ENCODE data around the gene ABI3BP.

Gene ABI3BP

GRCh38 chr3:100830931-100831330 lies 162.3 kb downstream of the ABI3BP start:
- no peak for TF ChIP-seq EZH2 (IDR thresholded peaks at IDR 0.05; ENCODE audit: borderline replicate concordance, low read length)
- no peak for TF ChIP-seq CTCF (IDR thresholded peaks at IDR 0.05; ENCODE audit: low read length)
- Histone ChIP-seq H3K9me3 (ENCODE audit: low read length) (no peaks in the 10 kb centered on the region), H3K27ac (ENCODE audit: low read depth, low read length, poor library complexity, severe bottlenecking) (no peak overlapping the region), H4K20me1 (ENCODE audit: insufficient read depth, low read length) (no peaks in the 10 kb centered on the region), H3K27me3 (ENCODE audit: insufficient read depth, low read length) (no peaks in the 10 kb centered on the region), H2AFZ (ENCODE audit: low read length) (no peak overlapping the region), H3K4me1 (ENCODE audit: insufficient read depth, low read length, severe bottlenecking) (no peaks in the 10 kb centered on the region), H3K9ac (ENCODE audit: low read length) (no peak overlapping the region), H3K36me3 (ENCODE audit: insufficient read depth, low read length) (no peaks in the 10 kb centered on the region), H3K79me2 (ENCODE audit: insufficient read depth, low read length) (no peaks in the 10 kb centered on the region), H3K4me2 (ENCODE audit: low read length) (no peak overlapping the region), H3K4me3 (ENCODE audit: low read depth, low read length, poor library complexity, severe bottlenecking) (no peak overlapping the region), H3F3A (ENCODE audit: insufficient read depth, low read length) (no peaks in the 10 kb centered on the region), H3K9me2 (ENCODE audit: low read depth, low read length) (no peaks in the 10 kb centered on the region)

GRCh38 chr3:100825574-100825973 lies 167.6 kb downstream of the ABI3BP start:
- Histone ChIP-seq H3K4me1 (ENCODE audit: insufficient read depth, low read length, severe bottlenecking) (no peaks in the 10 kb centered on the region), H3K9ac (ENCODE audit: low read length) (no peak overlapping the region), H3K4me2 (ENCODE audit: low read length) (no peak overlapping the region), H3K4me3 (ENCODE audit: low read depth, low read length, poor library complexity, severe bottlenecking) (no peak overlapping the region), H3K36me3 (ENCODE audit: insufficient read depth, low read length) (no peaks in the 10 kb centered on the region), H3K27ac (ENCODE audit: low read depth, low read length, poor library complexity, severe bottlenecking) (no peak overlapping the region), H3K9me3 (ENCODE audit: low read length) (no peaks in the 10 kb centered on the region), H3K9me2 (ENCODE audit: low read depth, low read length) (no peaks in the 10 kb centered on the region), H3K79me2 (ENCODE audit: insufficient read depth, low read length) (no peaks in the 10 kb centered on the region), H3K27me3 (ENCODE audit: insufficient read depth, low read length) (no peaks in the 10 kb centered on the region), H3F3A (ENCODE audit: insufficient read depth, low read length) (no peaks in the 10 kb centered on the region), H2AFZ (ENCODE audit: low read length) (no peak overlapping the region), H4K20me1 (ENCODE audit: insufficient read depth, low read length) (no peaks in the 10 kb centered on the region)
- TF ChIP-seq CTCF (IDR thresholded peaks at IDR 0.05; ENCODE audit: low read length) (no peak), EZH2 (IDR thresholded peaks at IDR 0.05; ENCODE audit: borderline replicate concordance, low read length) (no peak)

GRCh38 chr3:100815583-100815982 lies 177.6 kb downstream of the ABI3BP start:
- H3K4me2 ChIP-seq (ENCODE audit: low read length) = no peak overlapping the region
- no peaks in the 10 kb centered on the region for H3K79me2 ChIP-seq (ENCODE audit: insufficient read depth, low read length)
- H3K36me3 ChIP-seq (ENCODE audit: insufficient read depth, low read length) = no peaks in the 10 kb centered on the region
- TF ChIP-seq EZH2 (IDR thresholded peaks at IDR 0.05; ENCODE audit: borderline replicate concordance, low read length) (no peak), CTCF (IDR thresholded peaks at IDR 0.05; ENCODE audit: low read length) (no peak)
- no peaks in the 10 kb centered on the region for H3K4me1 ChIP-seq (ENCODE audit: insufficient read depth, low read length, severe bottlenecking)
- no peaks in the 10 kb centered on the region for H4K20me1 ChIP-seq (ENCODE audit: insufficient read depth, low read length)
- no peak overlapping the region for H2AFZ ChIP-seq (ENCODE audit: low read length)
- H3K9me2 ChIP-seq (ENCODE audit: low read depth, low read length) = no peaks in the 10 kb centered on the region
- H3K9ac ChIP-seq (ENCODE audit: low read length) = no peak overlapping the region
- H3F3A ChIP-seq (ENCODE audit: insufficient read depth, low read length) = no peaks in the 10 kb centered on the region
- no peak overlapping the region for H3K27ac ChIP-seq (ENCODE audit: low read depth, low read length, poor library complexity, severe bottlenecking)
- H3K27me3 ChIP-seq (ENCODE audit: insufficient read depth, low read length) = no peaks in the 10 kb centered on the region
- H3K9me3 ChIP-seq (ENCODE audit: low read length) = no peaks in the 10 kb centered on the region
- no peak overlapping the region for H3K4me3 ChIP-seq (ENCODE audit: low read depth, low read length, poor library complexity, severe bottlenecking)

Measured in OCI-LY1 (cell line).